HG02678 (cell line): ENCODE results near the gene MUC2.

Source experiments
- ATAC-seq: cut with Tn5 transposase; IDR thresholded peaks from one replicate; pipeline ENCODE4 v1.9.1; 2021; ENCODE audit warnings: mild to moderate bottlenecking, moderate library complexity; ENCODE audit not compliant: unreplicated experiment

Gene MUC2

DNA sequence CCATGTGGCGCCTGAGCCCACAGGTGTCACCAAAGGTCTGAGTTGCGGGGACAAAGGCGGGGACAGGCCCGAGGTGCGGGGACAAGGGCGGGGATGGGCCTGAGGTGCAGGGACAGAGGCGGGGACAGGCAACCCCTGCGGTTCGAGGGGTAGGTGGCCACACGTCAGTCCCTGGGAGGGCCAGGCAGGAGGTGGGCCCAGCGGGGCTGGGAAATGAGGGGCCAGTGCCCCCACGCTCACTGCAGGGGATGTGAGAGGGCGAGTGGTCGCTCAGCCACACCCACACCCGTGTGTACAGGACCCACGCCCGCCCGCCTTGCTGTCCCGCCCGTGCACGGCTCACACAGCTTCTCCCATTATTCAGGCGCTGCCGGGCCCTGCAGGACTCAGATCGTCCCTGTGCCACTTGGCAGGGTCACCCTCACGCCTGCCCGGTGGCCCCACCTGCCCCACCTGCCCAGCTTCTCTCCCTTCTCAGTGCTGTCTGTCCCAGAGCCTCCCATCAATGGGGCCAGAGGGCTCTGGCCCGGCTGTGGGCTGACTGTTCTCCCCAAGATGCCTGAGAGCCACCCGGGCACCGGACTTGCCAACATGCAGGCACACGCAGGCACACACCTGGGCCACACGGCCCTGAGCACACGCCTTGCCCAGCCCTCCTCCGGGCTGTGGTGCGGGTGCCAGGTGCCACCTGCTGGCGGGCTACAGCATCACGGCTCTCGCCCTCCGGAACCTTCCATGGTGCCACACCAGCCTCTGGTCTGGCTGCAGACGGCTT lies 23.9 kb upstream of the MUC2 start:
- ATAC-seq: no peak

- ATAC-seq: no peak
These were observed 23.1 kb upstream of the MUC2 start for GRCh38 chr11:1051356-1052132.

GRCh38 chr11:1052133-1053011 lies 22.3 kb upstream of the MUC2 start:
- ATAC-seq: no peak

- ATAC-seq: no peak
These were observed 21.4 kb upstream of the MUC2 start for GRCh38 chr11:1053121-1053901.

DNA sequence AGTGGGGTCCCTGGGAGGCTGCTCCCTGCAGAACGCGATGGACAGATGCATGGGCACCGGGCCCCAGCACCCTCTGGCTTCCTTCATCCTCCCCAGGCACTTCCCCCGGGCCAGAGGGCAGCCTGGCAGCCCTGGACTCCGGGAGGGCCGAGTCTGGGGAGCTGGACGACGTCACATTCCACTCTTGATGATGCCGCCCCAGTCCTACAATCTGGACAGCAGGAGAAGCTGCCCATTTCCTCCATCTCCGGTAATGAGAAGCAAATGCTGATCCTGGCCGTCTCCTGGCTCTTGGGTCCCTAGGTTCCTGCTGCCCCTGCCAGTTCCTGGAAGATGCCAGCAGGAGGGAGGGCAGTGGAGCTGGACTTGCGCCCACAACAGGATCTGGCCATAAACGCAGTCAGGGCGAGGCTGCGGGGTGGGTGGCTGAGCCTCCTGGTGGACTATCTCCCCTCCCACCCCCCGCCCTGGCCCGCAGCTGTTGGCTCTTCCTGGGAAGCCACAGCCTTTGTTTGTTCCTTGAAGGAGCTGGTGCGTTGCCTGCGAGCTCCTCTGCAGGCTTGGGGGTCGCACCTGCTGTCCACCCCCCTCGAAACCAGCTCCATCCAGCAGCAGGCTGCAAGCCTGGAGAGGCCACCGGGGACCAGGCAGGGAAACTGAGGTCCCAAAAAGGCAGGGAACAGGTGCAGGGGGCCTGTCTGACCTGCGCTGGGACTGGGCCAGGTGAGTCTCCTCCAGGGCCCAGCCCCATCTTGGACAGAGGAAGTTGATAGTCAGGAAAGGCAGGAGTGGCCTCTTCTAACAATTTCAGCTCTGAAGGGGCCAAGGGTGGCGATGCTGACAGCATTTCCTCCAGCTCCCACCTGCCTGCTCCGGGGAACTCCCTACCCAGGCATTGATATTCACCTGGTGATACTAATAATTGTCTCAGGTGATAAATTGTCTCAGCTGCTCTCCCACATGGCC lies 20.2 kb upstream of the MUC2 start:
- no peak for ATAC-seq

DNA sequence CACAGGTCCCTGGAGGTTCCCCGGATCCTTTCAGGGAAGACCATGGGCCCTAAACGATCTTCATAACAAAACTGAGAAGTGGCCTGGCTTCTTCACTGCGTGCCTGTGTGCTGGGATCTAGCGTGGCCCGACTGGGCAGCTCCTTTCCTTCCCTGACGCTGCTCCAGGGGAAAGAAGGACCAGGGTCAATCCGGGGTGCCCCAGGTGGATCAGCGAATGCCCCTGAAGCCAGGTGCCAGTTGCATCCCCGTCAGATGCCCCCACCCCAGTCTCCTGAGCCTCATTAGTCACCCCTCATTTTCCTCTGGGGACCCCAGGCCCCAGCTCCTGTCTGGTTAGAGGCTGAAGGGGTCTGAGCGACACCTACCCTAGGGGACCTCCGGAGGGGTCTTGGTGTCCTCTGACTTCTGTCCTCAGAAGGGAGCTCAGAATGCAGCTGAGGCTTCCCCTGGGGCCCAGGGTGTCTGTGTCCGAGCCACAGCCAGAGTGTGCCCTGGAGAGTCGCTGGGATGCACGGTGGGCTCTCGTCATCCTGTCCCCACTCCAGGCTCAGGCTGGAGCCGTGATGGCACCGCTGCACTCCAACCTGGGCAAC lies 19.5 kb upstream of the MUC2 start:
- no peak for ATAC-seq

- ATAC-seq: no peak
These were observed 18.5 kb upstream of the MUC2 start for GRCh38 chr11:1055990-1056771.

DNA sequence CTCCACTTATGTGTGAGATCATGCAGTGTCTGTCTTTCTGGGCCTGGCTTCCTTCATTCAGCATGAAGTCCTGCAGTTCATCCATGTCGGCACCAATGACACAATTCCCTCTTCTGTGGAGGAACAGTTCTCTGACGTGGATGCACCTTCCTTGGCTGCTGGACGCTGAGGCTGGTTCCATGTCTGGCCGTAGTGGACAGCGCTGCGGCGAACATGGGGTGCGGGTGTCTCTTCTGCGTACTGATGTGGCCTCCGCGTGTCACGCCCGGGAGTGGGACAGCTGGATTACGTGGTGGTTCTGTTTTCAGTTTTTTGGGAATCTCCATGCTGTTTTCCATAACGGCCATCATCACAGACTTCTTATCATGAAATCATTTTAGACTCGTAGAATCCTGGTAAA lies 16.9 kb upstream of the MUC2 start:
- no peak for ATAC-seq

GRCh38 chr11:1059759-1060158 lies 14.9 kb upstream of the MUC2 start:
- no peak for ATAC-seq

- ATAC-seq: no peak
These were observed 14.3 kb upstream of the MUC2 start for GRCh38 chr11:1060410-1060809.

DNA sequence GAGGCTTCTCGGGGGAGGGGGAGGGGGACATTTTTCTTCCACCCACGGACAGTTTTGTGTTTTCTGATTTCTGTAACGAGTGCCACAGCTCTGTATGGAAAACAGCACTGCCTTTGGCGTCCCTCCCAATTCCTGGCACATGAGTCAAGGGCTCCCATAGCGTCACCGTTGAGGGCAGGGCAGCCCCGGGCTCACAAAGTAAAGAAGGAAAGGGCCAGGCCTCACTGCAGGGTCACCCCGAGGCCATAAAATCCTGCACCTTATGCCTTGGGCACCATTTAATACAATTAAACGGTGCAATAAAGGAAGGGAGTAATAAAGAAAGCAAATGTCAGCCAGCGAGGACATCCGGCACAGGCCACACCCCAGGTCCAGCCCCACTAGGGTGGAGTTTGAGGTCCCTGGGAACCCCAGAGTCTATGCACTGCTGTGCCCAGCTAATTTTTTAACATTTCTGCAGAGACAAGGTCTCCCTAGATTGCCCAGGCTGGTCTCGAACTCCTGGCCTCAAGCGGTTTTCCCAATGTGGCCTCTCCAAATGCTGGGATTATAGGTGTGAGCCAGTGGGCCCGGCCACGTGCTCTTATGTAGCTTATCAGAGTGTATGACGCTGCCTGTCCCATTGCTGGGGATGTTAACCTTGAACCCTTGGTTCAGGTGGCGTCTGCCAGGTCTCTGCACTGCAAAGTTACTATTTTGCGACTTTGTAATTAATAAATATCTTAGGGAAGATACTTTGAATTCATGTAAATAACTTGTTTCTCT lies 13.6 kb upstream of the MUC2 start:
- no peak for ATAC-seq

- ATAC-seq: no peak
These were observed 12.4 kb upstream of the MUC2 start for GRCh38 chr11:1062075-1062820.

DNA sequence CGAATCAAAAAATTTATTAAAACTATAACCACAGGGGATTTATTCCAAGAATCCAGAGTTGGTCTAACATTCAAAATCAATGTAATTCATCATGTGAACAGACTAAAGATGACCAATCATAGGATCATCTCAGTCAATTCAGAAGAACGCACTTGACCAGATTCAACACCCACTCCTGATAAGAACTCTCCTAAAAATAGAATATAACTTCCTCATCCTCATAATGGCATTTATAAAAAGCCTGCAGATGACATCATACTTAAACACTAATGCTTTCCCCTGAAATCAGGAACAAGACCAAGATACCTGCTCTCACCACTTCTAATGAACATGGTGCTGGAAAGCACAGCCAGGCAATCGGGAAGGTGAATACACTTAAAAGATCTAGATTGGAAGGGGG lies 10.5 kb upstream of the MUC2 start:
- no peak for ATAC-seq

DNA sequence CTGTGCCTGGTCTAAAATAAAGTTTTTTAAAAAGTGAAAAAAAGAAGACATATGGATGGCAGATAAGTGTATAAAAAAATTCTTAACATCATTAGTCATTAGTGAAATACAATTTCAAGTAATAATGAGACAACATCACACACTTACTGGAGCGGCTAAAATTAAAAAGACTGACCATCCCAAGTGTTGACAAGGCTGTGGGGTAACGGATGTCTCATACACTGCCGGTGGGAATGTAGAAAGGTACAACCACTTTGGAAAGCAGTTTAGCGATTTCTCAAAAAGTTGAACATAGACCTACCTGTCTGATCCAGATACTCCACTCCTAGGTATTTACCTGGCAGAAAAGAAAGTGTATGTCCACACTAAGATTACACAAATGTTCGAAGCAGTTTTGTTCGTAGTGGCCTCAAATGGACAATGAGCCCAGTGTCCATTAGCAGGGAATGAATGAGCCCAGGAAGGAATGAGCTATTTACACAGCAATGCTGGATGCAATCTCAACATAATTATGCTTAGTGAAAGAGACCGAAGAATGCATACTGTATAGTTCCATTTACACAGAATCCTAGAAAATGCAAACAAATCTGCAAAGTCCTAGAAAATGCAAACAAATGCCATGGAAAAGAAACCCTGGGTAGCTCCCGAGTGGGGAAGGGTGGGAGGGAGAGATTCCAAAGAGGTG lies 6.7 kb upstream of the MUC2 start:
- ATAC-seq: no peak

- ATAC-seq: no peak
These were observed 4.9 kb upstream of the MUC2 start for GRCh38 chr11:1069740-1070139.
